ENCODE results near the gene SNTB2.

The SNTB2 gene

GRCh38 chr16:69327585-69328310 lies 140.8 kb downstream of the SNTB2 start:
- peaks cover 0 to 49% (median 27%) of the 10 kb centered on the region in 4 donors for H3K4me1 ChIP-seq
- H3K4me3 ChIP-seq: no peak overlapping the region
- peak in 1 of 2 donors; percentile 7 for DNase-seq
- no peak for TF ChIP-seq CTCF (IDR thresholded peaks at IDR 0.05)
- H3K27ac ChIP-seq: no peak overlapping the region
- no peaks in the 10 kb centered on the region for H3K27me3 ChIP-seq
- H3K36me3 ChIP-seq: peaks cover 34 to 65% (median 59%) of the 10 kb centered on the region in 3 donors
- no peaks in the 10 kb centered on the region for H3K9me3 ChIP-seq
- intact Hi-C loops (cut with DNase I; ENCODE audit: low total_unique reads): no loop called here

GRCh38 chr16:69328854-69329316 lies 141.9 kb downstream of the SNTB2 start:
- peak in 1 of 2 donors; percentile 2 for DNase-seq
- H3K27ac ChIP-seq: no peak overlapping the region
- no peaks in the 10 kb centered on the region for H3K27me3 ChIP-seq
- H3K36me3 ChIP-seq: peaks cover 35 to 65% (median 59%) of the 10 kb centered on the region in 3 donors
- no peaks in the 10 kb centered on the region for H3K9me3 ChIP-seq
- intact Hi-C loops (cut with DNase I; ENCODE audit: low total_unique reads): no loop called here
- no peak for TF ChIP-seq CTCF (IDR thresholded peaks at IDR 0.05)
- peaks cover 0 to 50% (median 27%) of the 10 kb centered on the region in 4 donors for H3K4me1 ChIP-seq
- peak overlapping the region; percentile 92 to 96 for H3K4me3 ChIP-seq

- no peaks in the 10 kb centered on the region for H3K27me3 ChIP-seq
- no peak for TF ChIP-seq CTCF (IDR thresholded peaks at IDR 0.05)
- H3K4me3 ChIP-seq: peak overlapping the region; percentile 92 to 96
- peak overlapping the region; percentile 85 to 90 for H3K27ac ChIP-seq
- no peaks in the 10 kb centered on the region for H3K9me3 ChIP-seq
- H3K36me3 ChIP-seq: peaks cover 35 to 65% (median 59%) of the 10 kb centered on the region in 3 donors
- intact Hi-C loops (cut with DNase I; ENCODE audit: low total_unique reads): loop anchor here (5.0 to 10.0 kb wide), 2 partner anchors 58 to 795 kb away; partner anchors contain the start of genes TERF2 and ZFP90
- DNase-seq: no peak
- H3K4me1 ChIP-seq: peaks cover 0 to 54% (median 27%) of the 10 kb centered on the region in 4 donors
Observed at GRCh38 chr16:69329369-69330285, 142.7 kb downstream of the SNTB2 start.

- DNase-seq: peak; percentile 96
- TF ChIP-seq CTCF (IDR thresholded peaks at IDR 0.05): peak in 1 of 2 experiments; percentile 7
- H3K36me3 ChIP-seq: peaks cover 35 to 65% (median 59%) of the 10 kb centered on the region in 3 donors
- no peaks in the 10 kb centered on the region for H3K27me3 ChIP-seq
- peak within 1 kb of the TSS; percentile 85 to 90 for H3K27ac ChIP-seq
- intact Hi-C loops (cut with DNase I; ENCODE audit: low total_unique reads): loop anchor here (5.0 to 10.0 kb wide), 2 partner anchors 57 to 796 kb away; partner anchors contain the start of genes TERF2 and ZFP90
- peak within 1 kb of the TSS; percentile 92 to 96 for H3K4me3 ChIP-seq
- peaks cover 0 to 52% (median 27%) of the 10 kb centered on the region in 4 donors for H3K4me1 ChIP-seq
- H3K9me3 ChIP-seq: no peaks in the 10 kb centered on the region
Observed at GRCh38 chr16:69330286-69331109, 143.5 kb downstream of the SNTB2 start, which contains the start of gene PDF. Gene PDF (minus strand): TSS chr16:69330588. CDS start chr16:69330570, 18 bp downstream.

All from tibial artery (tissue), 4 donors.